GM18868 (cell line): ENCODE results near the gene SLC7A1.

Source experiments
- ATAC-seq: cut with Tn5 transposase; IDR thresholded peaks from one replicate; pipeline ENCODE4 v1.9.1; 2021; ENCODE audit warnings: mild to moderate bottlenecking, moderate library complexity; ENCODE audit not compliant: unreplicated experiment

Gene SLC7A1

DNA sequence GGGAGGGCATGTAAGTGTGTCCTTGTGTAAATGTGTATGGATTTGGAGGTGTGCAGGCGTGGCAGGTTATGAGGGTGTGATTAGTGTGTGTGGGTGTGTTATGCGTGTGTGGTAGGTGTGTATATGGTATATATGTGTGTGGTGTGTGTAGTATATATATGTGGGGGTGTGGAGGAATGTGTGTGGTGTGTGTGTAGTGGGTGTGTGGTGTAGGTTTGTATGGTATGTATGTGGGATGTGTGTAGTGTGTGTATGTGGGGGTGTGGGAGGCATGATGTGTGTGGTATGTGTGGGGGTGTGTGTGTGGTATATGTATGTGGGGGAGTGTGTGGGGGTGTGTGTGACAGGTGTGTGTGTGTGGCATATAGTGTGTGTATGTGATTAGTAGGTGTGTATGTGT is 104.2 kb downstream of the SLC7A1 start:
- ATAC-seq = no peak

GRCh38 chr13:29490561-29490885 is 105.0 kb downstream of the SLC7A1 start:
- ATAC-seq = no peak

- ATAC-seq = no peak
Measured at GRCh38 chr13:29489650-29490560, 105.6 kb downstream of the SLC7A1 start.

DNA sequence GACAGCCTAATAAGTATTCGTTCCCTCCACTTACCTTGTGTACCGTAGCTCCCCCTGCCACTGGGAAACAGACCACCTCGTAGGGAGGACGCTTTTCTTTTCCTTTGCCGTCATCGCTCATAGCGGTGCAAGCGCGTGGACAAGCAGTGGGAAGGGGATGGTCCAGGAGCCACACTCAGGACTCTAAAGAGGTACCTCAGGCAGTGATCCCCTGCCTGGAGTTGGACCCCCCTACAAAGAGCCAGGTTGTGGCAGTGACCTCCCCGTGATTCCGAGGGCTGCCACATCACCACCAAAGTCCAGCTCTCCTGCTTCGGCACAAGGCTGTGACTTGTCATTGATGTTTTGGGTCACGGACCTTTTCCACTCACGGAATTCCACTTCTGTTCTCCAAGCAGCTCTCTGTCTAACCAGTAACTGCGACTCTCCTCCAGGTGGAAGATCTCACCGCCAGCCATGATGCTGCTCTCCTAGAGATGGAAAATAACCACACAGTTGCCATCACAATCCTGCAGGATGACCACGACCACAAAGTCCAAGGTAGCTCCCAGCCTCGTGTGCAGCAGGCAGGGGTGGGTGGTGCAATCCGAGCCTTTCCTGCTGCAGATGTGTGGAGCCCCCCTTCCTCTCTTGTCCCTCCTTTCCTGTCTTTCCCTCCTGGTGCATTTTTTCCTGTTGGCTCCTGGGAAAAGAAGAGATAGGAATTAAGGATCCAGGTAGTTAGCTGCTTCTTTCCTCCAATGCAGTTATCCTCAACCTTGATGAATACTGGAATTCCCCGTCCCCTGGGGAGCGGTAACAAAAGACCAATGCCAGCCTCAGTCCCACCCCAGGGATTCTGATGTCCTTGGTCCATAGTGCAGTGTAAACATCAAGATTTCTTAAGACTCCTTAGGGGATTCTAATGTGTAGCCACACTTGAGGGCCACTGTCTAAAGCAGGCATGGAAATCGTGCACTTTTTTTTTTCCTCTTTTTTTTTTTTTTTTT is 107.7 kb downstream of the SLC7A1 start:
- no peak for ATAC-seq

DNA sequence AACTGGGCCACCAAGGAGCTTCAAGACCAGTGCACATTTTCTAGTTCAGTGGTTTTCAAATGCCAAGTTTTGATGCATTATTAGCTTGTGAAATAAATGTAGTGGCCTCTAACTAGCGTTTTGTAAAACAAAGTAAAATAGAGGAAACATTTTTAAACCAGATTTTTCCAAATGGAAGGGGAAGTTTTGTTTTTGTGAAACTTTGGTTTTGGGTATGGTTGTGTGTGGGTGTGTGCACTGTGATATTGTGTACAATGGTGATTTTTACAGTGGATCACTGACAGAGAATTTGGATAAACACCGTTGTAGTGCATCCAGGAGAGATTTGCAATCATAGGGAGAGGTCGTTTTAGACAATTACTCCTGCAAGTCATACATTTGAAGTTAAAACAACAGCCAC is 108.9 kb downstream of the SLC7A1 start:
- no peak for ATAC-seq

- no peak for ATAC-seq
Measured at GRCh38 chr13:29484796-29485195, 110.7 kb downstream of the SLC7A1 start.

DNA sequence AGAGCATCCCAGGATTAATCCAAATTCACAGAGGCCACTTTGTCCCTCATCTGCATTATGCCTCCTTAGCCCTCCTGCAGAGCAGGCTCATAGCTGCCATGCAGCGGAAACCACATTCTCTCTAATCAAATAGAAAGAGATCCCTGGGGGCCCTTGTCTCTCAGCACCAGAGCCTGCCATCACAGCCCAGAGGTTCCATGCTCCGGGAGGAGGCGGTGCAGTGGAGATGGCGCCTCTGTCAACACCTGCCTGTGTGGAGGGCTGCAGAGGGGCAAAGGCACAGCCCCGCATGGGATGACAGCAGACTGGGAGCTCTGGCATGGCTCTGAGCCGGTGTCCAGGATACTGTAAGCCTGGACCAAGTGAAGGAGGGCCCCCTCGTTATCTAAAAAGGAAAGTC is 111.3 kb downstream of the SLC7A1 start:
- ATAC-seq = no peak

- no peak for ATAC-seq
Measured at GRCh38 chr13:29483623-29484022, 111.9 kb downstream of the SLC7A1 start.

GRCh38 chr13:29483211-29483610 is 112.3 kb downstream of the SLC7A1 start:
- no peak for ATAC-seq

GRCh38 chr13:29482504-29482903 is 113.0 kb downstream of the SLC7A1 start:
- no peak for ATAC-seq

DNA sequence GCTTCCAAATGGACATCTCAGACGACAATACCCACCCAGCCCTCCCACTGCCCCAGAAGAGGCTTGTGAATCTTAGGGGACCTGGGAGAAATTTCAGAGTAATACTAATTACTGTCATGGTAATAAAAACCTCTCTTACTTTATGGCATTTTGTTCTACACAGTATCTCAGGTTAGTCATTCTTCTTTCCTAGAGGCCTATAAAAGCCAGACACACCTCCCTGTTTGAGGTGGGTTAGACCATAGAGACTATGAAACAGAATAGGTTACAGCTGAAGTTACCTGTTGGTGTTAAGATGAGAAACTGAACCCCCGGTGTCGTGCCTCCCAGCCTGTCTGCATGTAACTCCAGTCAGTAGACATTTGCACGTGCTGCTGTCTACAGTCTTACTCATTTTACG is 113.9 kb downstream of the SLC7A1 start:
- ATAC-seq = no peak

- no peak for ATAC-seq
Measured at GRCh38 chr13:29480893-29481525, 114.5 kb downstream of the SLC7A1 start.

- no peak for ATAC-seq
Measured at GRCh38 chr13:29479716-29480492, 115.6 kb downstream of the SLC7A1 start.

DNA sequence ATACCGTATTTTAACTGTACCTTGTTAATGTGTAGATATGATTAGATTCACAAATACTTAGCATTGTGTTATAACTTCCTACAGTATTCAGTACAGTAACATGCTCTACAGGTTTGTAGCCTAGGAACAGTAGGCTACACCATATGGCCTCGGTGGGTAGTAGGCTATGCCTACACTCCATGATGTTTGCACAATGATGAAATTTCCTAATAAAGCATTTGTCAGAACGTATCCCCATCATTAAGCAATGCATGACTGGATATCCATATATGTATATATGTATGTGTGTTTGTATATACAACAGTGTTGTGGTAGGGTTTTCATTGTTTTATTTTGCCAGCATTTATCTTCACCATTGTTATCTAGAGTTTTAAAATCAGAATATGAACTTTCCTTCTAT is 119.4 kb downstream of the SLC7A1 start:
- no peak for ATAC-seq

DNA sequence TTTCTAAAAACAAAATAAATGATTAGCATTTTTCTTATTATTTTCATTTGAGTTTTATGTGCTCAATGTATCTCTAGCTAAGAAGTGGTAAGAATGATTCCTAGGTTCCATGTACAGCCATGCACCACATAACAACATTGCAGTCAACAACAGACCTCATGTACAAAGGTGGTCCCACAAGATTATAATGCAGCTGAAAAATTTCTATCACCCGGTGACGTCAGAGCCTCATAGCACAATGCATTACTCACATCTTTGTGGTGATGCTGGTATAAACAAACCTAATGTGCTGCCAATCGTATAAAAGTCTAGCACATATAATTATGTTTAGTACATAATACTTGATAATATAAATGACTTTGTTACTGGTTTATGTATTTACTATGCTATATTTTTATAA is 120.5 kb downstream of the SLC7A1 start:
- no peak for ATAC-seq

- ATAC-seq = no peak
Measured at GRCh38 chr13:29473166-29473565, 122.3 kb downstream of the SLC7A1 start.

DNA sequence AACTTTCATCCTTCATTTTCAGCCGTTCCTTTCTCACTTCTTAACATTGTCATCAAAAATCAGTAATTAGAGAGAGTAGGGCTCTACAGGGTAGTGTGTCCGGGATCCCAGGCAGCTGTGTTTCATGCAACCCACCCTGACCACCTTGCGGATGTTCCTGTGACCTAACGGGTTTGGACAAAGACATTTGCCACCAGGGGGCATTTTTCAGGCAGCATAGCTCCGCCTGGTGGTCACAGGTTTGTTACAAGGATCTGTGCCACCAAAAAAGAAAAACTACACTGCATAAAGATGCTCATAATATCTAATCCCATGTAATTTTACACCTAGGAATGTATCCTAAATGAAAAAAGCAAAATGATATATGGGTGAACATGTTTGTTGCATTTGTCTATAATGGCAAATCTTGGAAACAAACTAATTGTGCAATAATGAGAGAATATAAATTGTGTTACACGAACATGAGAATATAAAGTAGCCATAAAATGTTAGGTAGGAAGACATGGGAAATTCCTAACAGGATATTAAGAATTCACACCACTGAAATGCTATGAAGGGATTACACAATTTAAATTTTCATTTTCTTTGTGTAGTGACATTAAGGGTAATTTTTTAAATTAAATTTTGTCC is 123.0 kb downstream of the SLC7A1 start:
- ATAC-seq = peak; percentile 66

- ATAC-seq = no peak
Measured at GRCh38 chr13:29471551-29471950, 123.9 kb downstream of the SLC7A1 start.

GRCh38 chr13:29465741-29466293 is 129.7 kb downstream of the SLC7A1 start:
- ATAC-seq = no peak
